ENCODE results near the gene MYL7.

- TF ChIP-seq POLR2AphosphoS5 (IDR thresholded peaks at IDR 0.05; ENCODE audit: low read depth, low read length) (no peak), CTCF (IDR thresholded peaks at IDR 0.05 in 2 of 3, conservative IDR thresholded peaks at IDR 0.05 in 1 of 3; ENCODE audit: borderline replicate concordance in 1 of 3, insufficient read depth in 1 of 3, low read depth in 2 of 3, low read length in 2 of 3) (no peak), POLR2A (IDR thresholded peaks at IDR 0.05; ENCODE audit: borderline replicate concordance, extremely low read depth, insufficient read depth, insufficient read length) (no peak), EZH2 (IDR thresholded peaks at IDR 0.05) (no peak), JUND (IDR thresholded peaks at IDR 0.05) (no peak), REST (IDR thresholded peaks at IDR 0.05; ENCODE audit: low read depth) (no peak), MAX (IDR thresholded peaks at IDR 0.05) (no peak), SIN3A (IDR thresholded peaks at IDR 0.05; ENCODE audit: low read depth) (no peak), RAD21 (IDR thresholded peaks at IDR 0.05; ENCODE audit: low read depth) (no peak), EZH2phosphoT487 (IDR thresholded peaks at IDR 0.05; ENCODE audit: borderline replicate concordance) (no peak), ZFX (IDR thresholded peaks at IDR 0.05) (no peak), ZNF274 (IDR thresholded peaks at IDR 0.05; ENCODE audit: low read depth, low read length) (no peak), SRF (IDR thresholded peaks at IDR 0.05; ENCODE audit: low read depth) (no peak), YY1 (IDR thresholded peaks at IDR 0.05; ENCODE audit: extremely low read depth, insufficient replicate concordance, low read depth, low read length) (no peak)
These were observed 26.4 kb downstream of the MYL7 start for GRCh38 chr7:44114586-44115310.

Measured in HCT116 (cell line).